VCaP (cell line): ENCODE data around the gene DISC1.

Experiments used
- H3K27ac ChIP-seq: fragments of 450-650 bp; 2 replicates; pipeline ENCODE4 v1.5.1; 2017
- CTCF ChIP-seq: fragments of 450-650 bp; conservative IDR thresholded peaks from 2 replicates; pipeline ENCODE4 v1.5.1; 2017; ENCODE audit warnings: mild to moderate bottlenecking, moderate library complexity

DISC1 gene

GRCh38 chr1:231923491-231924041, 297.0 kb downstream of the DISC1 start:
- no peak for TF ChIP-seq CTCF
- H3K27ac ChIP-seq: no peak overlapping the region

GRCh38 chr1:231924180-231924579, 297.6 kb downstream of the DISC1 start:
- no peak for TF ChIP-seq CTCF

GRCh38 chr1:231925864-231926263, 299.3 kb downstream of the DISC1 start:
- TF ChIP-seq CTCF: no peak
- no peak overlapping the region for H3K27ac ChIP-seq

More at GRCh38 chr1:231924180-231924579, 297.6 kb downstream of the DISC1 start:
- H3K27ac ChIP-seq: no peak overlapping the region

GRCh38 chr1:231926340-231926739, 299.8 kb downstream of the DISC1 start:
- H3K27ac ChIP-seq: no peak overlapping the region
- TF ChIP-seq CTCF: no peak

GRCh38 chr1:231926933-231927332, 300.3 kb downstream of the DISC1 start:
- no peak for TF ChIP-seq CTCF
- H3K27ac ChIP-seq: no peak overlapping the region

- no peak overlapping the region for H3K27ac ChIP-seq
- TF ChIP-seq CTCF: no peak
Observed at GRCh38 chr1:231927431-231927830, 300.8 kb downstream of the DISC1 start.

GRCh38 chr1:231929311-231929710, 302.7 kb downstream of the DISC1 start:
- H3K27ac ChIP-seq: no peak overlapping the region
- TF ChIP-seq CTCF: no peak
